Measurements from ENCODE around the gene HS3ST5.

The HS3ST5 gene

DNA sequence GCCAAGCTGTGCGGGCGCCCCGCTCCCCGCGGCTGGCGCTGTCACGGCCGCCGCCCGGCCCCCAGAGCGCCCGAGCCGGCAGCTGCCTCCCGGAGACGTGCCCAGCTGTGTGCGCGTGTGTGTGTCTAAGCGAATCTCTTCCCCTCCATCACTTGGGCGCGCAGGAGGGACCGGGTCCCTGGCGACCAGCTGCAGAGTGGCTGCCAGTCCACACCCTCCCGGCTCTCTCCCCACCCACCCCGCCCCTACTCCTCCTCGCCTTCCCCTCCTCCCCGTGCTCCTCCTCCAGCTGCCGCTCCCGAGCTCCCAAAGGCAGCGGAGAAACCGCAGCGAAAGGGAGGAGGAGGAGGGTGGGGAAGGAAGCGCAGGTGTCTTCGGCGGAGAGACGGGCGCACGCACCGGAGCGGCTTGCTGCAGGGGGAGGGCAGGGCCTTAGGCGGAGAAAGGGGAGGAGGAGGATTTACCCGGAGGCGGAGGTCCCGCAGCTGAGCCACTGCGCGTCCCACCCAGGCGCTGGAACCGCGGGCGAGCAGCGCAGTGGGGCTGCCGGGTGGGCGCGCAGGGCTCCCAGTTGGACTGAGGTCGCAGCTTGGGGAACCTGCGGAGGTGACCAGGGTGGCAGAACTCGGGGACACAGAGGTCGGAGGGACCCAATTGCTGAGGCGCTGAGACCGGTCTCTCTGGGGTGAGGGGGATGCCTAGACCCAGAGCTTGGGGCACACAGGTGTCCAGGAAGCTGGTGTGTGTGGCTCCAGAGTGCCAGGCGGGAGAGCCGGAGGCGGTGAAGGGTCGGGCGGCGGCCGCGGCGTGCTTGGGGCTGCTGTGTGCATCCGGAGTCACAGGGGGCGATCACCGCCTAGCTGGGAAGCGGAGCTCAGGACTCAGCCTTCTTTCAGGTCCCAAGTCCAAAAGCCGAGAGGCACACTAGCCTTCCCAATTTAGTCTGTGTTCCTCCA, at the start of gene HS3ST5:
TSS of gene HS3ST5 (minus strand) at position 198 of the 956 bp plus-strand sequence. CDS start 280,178 bp downstream, outside the sequence.
- Histone ChIP-seq H3K27me3 (ENCODE audit: control insufficient read depth, insufficient read depth, low read length) (no peaks in the 10 kb centered on the region), H3K4me3 (ENCODE audit: low read depth, low read length) (peak within 1 kb of the TSS; percentile 91), H3K36me3 (ENCODE audit: control insufficient read depth, insufficient read depth, low read length) (no peaks in the 10 kb centered on the region), H3K9me3 (ENCODE audit: control insufficient read depth, insufficient read depth, low read length) (no peaks in the 10 kb centered on the region), H3K27ac (ENCODE audit: low read depth, low read length) (peak within 1 kb of the TSS; percentile 83), H3K9ac (ENCODE audit: low read depth, low read length) (peak within 1 kb of the TSS; percentile 69), H3K4me1 (ENCODE audit: control insufficient read depth, insufficient read depth, low read length) (peaks cover 44% of the 10 kb centered on the region)

GRCh38 chr6:114390176-114390575, 47.4 kb upstream of the HS3ST5 start:
- Histone ChIP-seq H3K36me3 (ENCODE audit: control insufficient read depth, insufficient read depth, low read length) (no peaks in the 10 kb centered on the region), H3K27ac (ENCODE audit: low read depth, low read length) (no peak overlapping the region), H3K27me3 (ENCODE audit: control insufficient read depth, insufficient read depth, low read length) (no peaks in the 10 kb centered on the region), H3K9me3 (ENCODE audit: control insufficient read depth, insufficient read depth, low read length) (no peaks in the 10 kb centered on the region), H3K9ac (ENCODE audit: low read depth, low read length) (no peak overlapping the region), H3K4me3 (ENCODE audit: low read depth, low read length) (no peak overlapping the region), H3K4me1 (ENCODE audit: control insufficient read depth, insufficient read depth, low read length) (peaks cover 50% of the 10 kb centered on the region)

DNA sequence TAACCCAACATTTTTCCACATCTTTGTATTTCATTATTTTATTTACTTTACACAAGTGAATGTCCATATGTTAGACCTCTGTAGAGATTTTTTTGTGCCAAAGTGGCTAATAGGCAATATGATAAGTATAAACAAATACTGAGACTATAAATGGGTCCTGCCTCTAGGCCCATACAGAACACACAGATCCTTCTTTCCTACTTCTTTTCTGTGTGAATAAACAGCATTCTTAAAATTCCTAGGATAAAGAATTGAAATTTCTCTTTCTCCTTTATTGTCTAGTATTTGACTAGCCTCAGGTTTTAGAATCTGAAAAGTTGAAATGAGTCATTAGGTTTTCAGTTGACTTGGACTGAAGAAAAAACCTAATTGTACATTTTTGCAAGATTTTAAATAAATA, 46.3 kb upstream of the HS3ST5 start:
- H3K36me3 ChIP-seq (ENCODE audit: control insufficient read depth, insufficient read depth, low read length) = no peaks in the 10 kb centered on the region
- peaks cover 60% of the 10 kb centered on the region for H3K4me1 ChIP-seq (ENCODE audit: control insufficient read depth, insufficient read depth, low read length)
- peak overlapping the region; percentile 7 for H3K27ac ChIP-seq (ENCODE audit: low read depth, low read length)
- H3K27me3 ChIP-seq (ENCODE audit: control insufficient read depth, insufficient read depth, low read length) = no peaks in the 10 kb centered on the region
- H3K9me3 ChIP-seq (ENCODE audit: control insufficient read depth, insufficient read depth, low read length) = no peaks in the 10 kb centered on the region
- H3K4me3 ChIP-seq (ENCODE audit: low read depth, low read length) = no peak overlapping the region
- no peak overlapping the region for H3K9ac ChIP-seq (ENCODE audit: low read depth, low read length)

GRCh38 chr6:114382406-114382805, 39.6 kb upstream of the HS3ST5 start:
- H3K9ac ChIP-seq (ENCODE audit: low read depth, low read length) = no peak overlapping the region
- no peak overlapping the region for H3K27ac ChIP-seq (ENCODE audit: low read depth, low read length)
- no peaks in the 10 kb centered on the region for H3K27me3 ChIP-seq (ENCODE audit: control insufficient read depth, insufficient read depth, low read length)
- H3K36me3 ChIP-seq (ENCODE audit: control insufficient read depth, insufficient read depth, low read length) = no peaks in the 10 kb centered on the region
- H3K4me3 ChIP-seq (ENCODE audit: low read depth, low read length) = no peak overlapping the region
- no peaks in the 10 kb centered on the region for H3K9me3 ChIP-seq (ENCODE audit: control insufficient read depth, insufficient read depth, low read length)
- peaks cover 48% of the 10 kb centered on the region for H3K4me1 ChIP-seq (ENCODE audit: control insufficient read depth, insufficient read depth, low read length)

DNA sequence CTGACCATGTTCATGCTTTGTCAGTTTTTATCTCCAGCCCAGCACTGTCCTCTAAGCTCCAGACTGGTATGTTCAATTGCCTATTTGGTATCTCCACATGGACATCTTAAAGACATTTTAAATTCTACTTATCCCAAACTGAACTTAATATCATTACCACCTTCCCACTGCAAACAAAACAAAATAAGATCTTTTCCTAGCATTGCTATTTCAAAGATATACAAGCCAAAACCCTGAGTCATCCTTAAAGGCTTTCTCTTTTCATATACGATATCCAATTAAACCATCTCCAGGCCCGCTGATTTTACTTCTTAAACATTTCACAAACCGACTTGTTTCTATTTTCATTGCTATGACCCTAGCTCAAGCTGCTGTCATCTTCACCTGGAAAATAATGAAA, 35.1 kb upstream of the HS3ST5 start:
- H3K4me1 ChIP-seq (ENCODE audit: control insufficient read depth, insufficient read depth, low read length) = peaks cover 33% of the 10 kb centered on the region
- H3K27me3 ChIP-seq (ENCODE audit: control insufficient read depth, insufficient read depth, low read length) = no peaks in the 10 kb centered on the region
- no peaks in the 10 kb centered on the region for H3K9me3 ChIP-seq (ENCODE audit: control insufficient read depth, insufficient read depth, low read length)
- H3K9ac ChIP-seq (ENCODE audit: low read depth, low read length) = no peak overlapping the region
- H3K36me3 ChIP-seq (ENCODE audit: control insufficient read depth, insufficient read depth, low read length) = no peaks in the 10 kb centered on the region
- H3K4me3 ChIP-seq (ENCODE audit: low read depth, low read length) = no peak overlapping the region
- H3K27ac ChIP-seq (ENCODE audit: low read depth, low read length) = no peak overlapping the region

- Histone ChIP-seq H3K4me1 (ENCODE audit: control insufficient read depth, insufficient read depth, low read length) (peaks cover 33% of the 10 kb centered on the region), H3K4me3 (ENCODE audit: low read depth, low read length) (no peak overlapping the region), H3K27me3 (ENCODE audit: control insufficient read depth, insufficient read depth, low read length) (no peaks in the 10 kb centered on the region), H3K36me3 (ENCODE audit: control insufficient read depth, insufficient read depth, low read length) (no peaks in the 10 kb centered on the region), H3K9me3 (ENCODE audit: control insufficient read depth, insufficient read depth, low read length) (no peaks in the 10 kb centered on the region), H3K9ac (ENCODE audit: low read depth, low read length) (no peak overlapping the region), H3K27ac (ENCODE audit: low read depth, low read length) (peak overlapping the region; percentile 38)
These were observed 33.9 kb upstream of the HS3ST5 start for GRCh38 chr6:114376611-114377175.

DNA sequence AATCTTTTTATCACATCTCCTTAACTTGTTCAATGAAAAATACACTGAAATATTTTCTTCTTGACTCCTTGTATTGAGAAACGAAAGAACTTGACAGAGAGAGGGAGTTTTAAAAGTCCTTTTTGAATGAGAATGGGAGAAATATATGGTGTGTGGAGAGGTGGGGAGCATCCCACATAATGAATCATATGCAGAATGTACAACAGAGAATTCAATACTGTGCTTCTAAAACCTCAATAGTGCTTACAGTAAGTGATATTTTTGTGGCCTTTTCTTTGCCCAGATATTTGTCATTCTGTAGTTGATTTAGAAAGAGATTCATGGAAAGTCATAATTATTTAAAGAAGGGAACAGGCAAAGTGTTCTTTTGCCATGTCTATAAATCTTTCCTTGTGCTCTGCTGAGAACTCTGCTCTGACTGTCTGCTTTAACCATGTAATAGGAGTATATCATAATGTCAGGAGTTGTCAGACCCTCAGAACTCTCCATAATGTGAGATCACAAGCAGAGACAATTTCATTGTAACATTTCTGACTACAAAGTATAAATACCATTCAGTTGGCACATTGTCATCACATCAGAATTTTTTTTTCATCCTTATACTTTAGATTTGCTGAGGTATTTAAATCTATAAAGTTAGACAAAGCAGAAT, 32.8 kb upstream of the HS3ST5 start:
- Histone ChIP-seq H3K9ac (ENCODE audit: low read depth, low read length) (no peak overlapping the region), H3K4me3 (ENCODE audit: low read depth, low read length) (no peak overlapping the region), H3K4me1 (ENCODE audit: control insufficient read depth, insufficient read depth, low read length) (peaks cover 33% of the 10 kb centered on the region), H3K27ac (ENCODE audit: low read depth, low read length) (no peak overlapping the region), H3K36me3 (ENCODE audit: control insufficient read depth, insufficient read depth, low read length) (no peaks in the 10 kb centered on the region), H3K27me3 (ENCODE audit: control insufficient read depth, insufficient read depth, low read length) (no peaks in the 10 kb centered on the region), H3K9me3 (ENCODE audit: control insufficient read depth, insufficient read depth, low read length) (no peaks in the 10 kb centered on the region)

DNA sequence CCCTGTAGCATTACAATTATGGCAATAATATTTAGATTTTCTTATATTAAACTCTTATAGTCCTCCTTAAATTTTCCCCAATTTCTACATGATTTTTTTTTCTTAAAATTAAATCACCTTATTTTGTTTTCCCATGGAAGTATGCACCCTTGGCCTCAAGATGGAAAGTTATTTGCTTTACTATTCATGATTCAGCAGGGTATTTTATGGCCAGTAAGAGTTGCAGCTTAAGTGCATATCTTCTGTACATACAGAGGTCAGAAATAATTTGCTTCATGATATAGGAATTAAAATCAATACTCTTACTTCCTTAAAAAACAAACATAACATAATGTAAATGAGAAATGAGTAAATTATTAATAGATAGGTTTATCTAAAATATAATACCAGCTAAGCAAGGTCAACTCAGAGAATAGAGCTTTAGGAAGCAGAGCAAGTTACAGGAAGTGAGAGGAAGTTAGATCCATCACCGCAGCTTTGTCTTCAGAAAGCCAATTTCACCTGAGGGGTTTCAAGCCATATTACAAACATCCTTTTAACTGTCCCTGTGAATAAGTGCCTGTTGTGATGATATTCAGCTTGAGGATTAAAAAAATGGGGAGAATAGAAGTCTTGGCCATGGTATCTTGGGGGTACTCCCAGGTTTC, 24.6 kb upstream of the HS3ST5 start:
- no peak overlapping the region for H3K27ac ChIP-seq (ENCODE audit: low read depth, low read length)
- no peak overlapping the region for H3K4me3 ChIP-seq (ENCODE audit: low read depth, low read length)
- H3K9ac ChIP-seq (ENCODE audit: low read depth, low read length) = no peak overlapping the region
- no peaks in the 10 kb centered on the region for H3K27me3 ChIP-seq (ENCODE audit: control insufficient read depth, insufficient read depth, low read length)
- no peaks in the 10 kb centered on the region for H3K9me3 ChIP-seq (ENCODE audit: control insufficient read depth, insufficient read depth, low read length)
- H3K36me3 ChIP-seq (ENCODE audit: control insufficient read depth, insufficient read depth, low read length) = no peaks in the 10 kb centered on the region
- peaks cover 39% of the 10 kb centered on the region for H3K4me1 ChIP-seq (ENCODE audit: control insufficient read depth, insufficient read depth, low read length)

DNA sequence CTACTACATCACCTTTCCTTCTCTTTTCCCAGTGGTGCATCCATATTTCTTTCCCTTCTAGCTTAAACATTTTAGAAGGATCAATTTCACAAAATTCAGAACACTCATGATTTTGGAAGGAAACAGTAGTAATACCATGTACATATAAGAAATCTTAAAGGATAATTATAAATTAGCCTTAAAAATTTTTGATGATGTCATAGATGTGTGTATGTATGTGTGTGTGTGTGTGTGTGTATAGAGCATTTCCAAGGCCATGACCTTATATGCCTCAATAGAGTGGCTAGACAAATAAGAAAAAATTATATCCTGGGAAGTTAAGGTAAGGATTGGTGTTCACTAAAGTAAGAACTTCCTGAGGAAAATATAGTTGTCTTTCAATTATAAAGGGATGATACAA, 24.1 kb upstream of the HS3ST5 start:
- Histone ChIP-seq H3K27me3 (ENCODE audit: control insufficient read depth, insufficient read depth, low read length) (no peaks in the 10 kb centered on the region), H3K4me1 (ENCODE audit: control insufficient read depth, insufficient read depth, low read length) (peaks cover 42% of the 10 kb centered on the region), H3K4me3 (ENCODE audit: low read depth, low read length) (no peak overlapping the region), H3K9me3 (ENCODE audit: control insufficient read depth, insufficient read depth, low read length) (no peaks in the 10 kb centered on the region), H3K36me3 (ENCODE audit: control insufficient read depth, insufficient read depth, low read length) (no peaks in the 10 kb centered on the region), H3K9ac (ENCODE audit: low read depth, low read length) (no peak overlapping the region), H3K27ac (ENCODE audit: low read depth, low read length) (no peak overlapping the region)

DNA sequence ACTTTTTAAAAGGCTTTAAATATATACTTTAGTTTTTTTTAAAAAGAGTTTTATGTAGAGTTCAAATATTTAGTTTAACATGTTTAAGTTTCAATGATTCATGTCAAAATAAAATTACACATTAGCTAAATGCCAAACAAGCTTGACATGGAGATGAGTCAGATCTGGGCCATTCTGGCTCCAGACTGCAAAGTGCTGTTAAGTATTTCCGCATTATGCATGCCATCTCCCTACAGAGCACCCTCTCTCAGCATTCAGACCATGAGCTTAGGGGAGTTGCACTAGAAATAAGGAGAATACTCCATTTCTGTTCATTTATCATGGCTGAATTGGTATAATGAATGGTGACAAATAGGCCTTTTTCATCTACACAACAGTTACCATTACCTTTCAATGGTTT, 21.5 kb upstream of the HS3ST5 start:
- Histone ChIP-seq H3K9ac (ENCODE audit: low read depth, low read length) (no peak overlapping the region), H3K27me3 (ENCODE audit: control insufficient read depth, insufficient read depth, low read length) (no peaks in the 10 kb centered on the region), H3K27ac (ENCODE audit: low read depth, low read length) (peak overlapping the region; percentile 69), H3K9me3 (ENCODE audit: control insufficient read depth, insufficient read depth, low read length) (no peaks in the 10 kb centered on the region), H3K4me3 (ENCODE audit: low read depth, low read length) (no peak overlapping the region), H3K4me1 (ENCODE audit: control insufficient read depth, insufficient read depth, low read length) (peaks cover 61% of the 10 kb centered on the region), H3K36me3 (ENCODE audit: control insufficient read depth, insufficient read depth, low read length) (no peaks in the 10 kb centered on the region)

All from HUES48 (cell line).